MG63 (cell line): Measurements from ENCODE around the gene DGLUCY. TPM values are rescaled to one million over a fixed set of nuclear protein-coding genes. Genes with fewer than 3 reads are reported as not detected.
"Not testable (repeated sequence)": the region's sequence is repeated elsewhere in the genome, so short reads cannot be mapped to it uniquely, and the experiment has no call there.

Experiments used
- DNase-seq: peaks from one replicate; pipeline ENCODE4 v3.0.0-alpha.2; 2020
- H3K27me3 ChIP-seq: fragments of 250-450 bp; sonication (Bioruptor Pico); 2 replicates; pipeline ENCODE4 v1.5.1; 2020; ENCODE audit warnings: mild to moderate bottlenecking, moderate library complexity
- H3K36me3 ChIP-seq: fragments of 250-450 bp; sonication (Bioruptor Pico); 2 replicates; pipeline ENCODE4 v1.5.1; 2020; ENCODE audit warnings: mild to moderate bottlenecking, moderate library complexity
- H3K4me3 ChIP-seq: fragments of 250-450 bp; sonication (Bioruptor Pico); 2 replicates; pipeline ENCODE4 v1.5.1; 2020; ENCODE audit warnings: mild to moderate bottlenecking, moderate library complexity
- H3K9me3 ChIP-seq: fragments of 250-450 bp; sonication (Bioruptor Pico); 2 replicates; pipeline ENCODE4 v1.5.1; 2020; ENCODE audit warnings: mild to moderate bottlenecking, moderate library complexity
- total RNA-seq: library from RNA; depleted of rRNA; stranded (reverse); fragments of >200 nt; shearing (Covaris generic); gene quantifications from 2 replicates; pipeline ENCODE4 v1.2.3, GENCODE V29; 2014; ENCODE audit warnings: low replicate concordance; rRNA removed

DGLUCY gene
- total RNA-seq, 1 experiment from 2014 or later = 18.3 TPM

DNA sequence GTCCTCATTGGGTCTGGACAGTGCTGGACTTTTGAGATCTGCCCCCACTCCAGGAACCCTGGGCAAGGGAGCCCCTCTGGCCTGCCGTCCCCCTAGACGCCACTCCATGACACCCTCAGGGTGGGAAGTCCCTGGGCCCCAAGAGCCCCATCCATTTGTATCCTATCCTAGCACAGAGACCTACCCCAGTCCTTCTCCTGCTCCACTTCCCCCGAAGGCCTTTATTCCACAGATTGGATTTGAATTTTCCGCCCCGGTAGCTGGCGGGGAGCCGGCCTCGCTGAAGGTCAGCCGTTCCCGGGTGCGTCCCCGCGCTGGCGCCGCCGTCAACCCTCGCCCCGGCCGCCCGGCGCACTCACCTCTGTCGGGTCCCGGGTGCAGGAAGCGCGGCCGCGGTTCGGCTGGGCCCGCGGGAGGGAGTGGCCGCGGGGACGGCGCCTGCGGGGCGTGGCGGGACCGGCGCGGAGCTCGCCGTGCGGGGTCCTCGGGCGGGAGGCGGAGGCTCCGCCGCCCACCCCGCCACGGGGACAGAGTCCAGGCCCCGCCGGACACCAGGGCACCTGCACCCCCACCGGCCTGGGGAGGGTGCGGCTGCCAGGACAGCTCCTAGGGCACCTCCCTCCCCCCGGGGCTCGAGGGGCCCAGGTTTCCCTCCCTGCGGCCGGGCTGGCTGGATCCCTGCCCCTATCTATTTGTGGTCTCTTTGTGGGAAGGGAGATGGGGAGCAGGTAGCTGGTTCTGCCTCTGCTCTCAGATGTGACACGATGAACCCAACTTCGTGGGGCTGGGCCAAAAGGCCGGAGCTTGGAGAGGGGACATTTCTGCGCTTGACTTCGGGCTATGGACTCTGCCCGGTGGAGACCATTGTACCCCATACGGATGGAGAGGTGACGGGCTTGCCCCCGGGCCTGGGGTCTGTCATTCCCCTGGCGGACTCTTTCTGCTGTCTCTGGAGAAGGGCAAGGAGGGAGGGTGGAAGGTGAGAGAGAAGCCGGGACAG, 150.6 kb downstream of the DGLUCY start:
- H3K36me3 ChIP-seq = no peaks in the 10 kb centered on the region
- no peaks in the 10 kb centered on the region for H3K9me3 ChIP-seq
- no peaks in the 10 kb centered on the region for H3K27me3 ChIP-seq
- peak; percentile 43 for DNase-seq
- peak overlapping the region; percentile 42 for H3K4me3 ChIP-seq

DNA sequence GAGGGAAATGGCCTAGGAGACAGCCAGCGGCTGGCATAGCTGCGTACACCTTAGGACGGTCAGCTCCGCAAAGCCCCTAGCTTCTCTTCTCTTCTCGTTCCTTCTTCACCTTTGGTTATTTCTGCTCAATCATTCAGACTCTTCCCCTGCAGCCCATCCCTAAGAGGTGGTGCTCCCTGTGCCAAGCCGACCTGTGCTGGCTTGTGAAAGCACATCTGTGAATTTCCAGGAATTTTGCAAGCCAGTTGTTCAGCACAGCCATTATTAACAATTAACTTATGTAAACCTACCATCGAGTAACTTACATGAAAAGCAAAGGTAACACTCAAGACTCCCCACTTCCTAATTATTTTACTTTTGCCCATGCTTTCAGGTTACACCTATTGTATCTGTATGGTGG, 151.5 kb downstream of the DGLUCY start:
- Histone ChIP-seq H3K4me3 (no peak overlapping the region), H3K36me3 (no peaks in the 10 kb centered on the region), H3K9me3 (no peaks in the 10 kb centered on the region), H3K27me3 (no peaks in the 10 kb centered on the region)
- DNase-seq = no peak

DNA sequence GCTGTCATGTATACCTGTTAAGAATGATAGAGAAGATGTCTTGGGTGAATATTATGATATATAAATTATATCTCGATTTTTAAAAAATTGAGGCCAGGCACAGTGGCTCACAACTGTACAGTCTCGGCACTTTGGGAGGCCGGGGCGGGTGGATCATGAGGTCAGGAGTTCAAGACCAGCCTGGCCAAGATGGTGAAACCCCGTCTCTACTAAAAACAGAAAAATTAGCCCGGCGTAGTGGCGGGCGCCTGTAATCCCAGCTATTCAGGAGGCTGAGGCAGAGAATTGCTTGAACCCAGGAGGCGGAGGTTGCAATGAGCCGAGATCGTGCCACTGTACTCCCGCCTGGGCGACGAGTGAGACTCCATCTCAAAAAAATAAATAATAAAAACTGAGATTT, 152.4 kb downstream of the DGLUCY start:
- H3K36me3 ChIP-seq, H3K4me3 ChIP-seq, DNase-seq, H3K27me3 ChIP-seq, H3K9me3 ChIP-seq: not testable (repeated sequence)

DNA sequence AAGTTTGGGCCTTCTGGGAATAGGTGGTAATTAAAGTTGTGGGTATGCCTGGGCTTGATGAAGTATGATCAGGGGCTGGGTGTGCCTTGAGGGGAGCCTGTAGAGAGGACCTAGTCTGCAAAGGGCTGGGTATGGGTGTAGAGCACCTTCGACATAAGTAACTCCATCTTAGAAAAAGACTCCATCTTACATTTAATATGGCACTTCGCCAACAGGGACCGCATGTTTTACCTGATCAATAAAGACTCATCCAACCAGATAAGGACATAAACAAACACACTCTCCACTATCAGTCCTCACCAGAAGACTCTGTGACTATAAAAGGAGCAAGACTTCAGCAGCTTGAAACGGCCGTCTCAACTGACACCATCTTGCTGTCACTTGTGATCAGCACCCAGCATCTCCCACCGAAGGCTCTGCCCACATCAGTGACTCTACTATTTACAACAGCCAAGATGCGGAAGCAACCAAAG, 154.1 kb downstream of the DGLUCY start:
- no peak for DNase-seq
- Histone ChIP-seq H3K36me3 (no peaks in the 10 kb centered on the region), H3K4me3 (no peak overlapping the region), H3K27me3 (no peaks in the 10 kb centered on the region), H3K9me3 (no peaks in the 10 kb centered on the region)

DNA sequence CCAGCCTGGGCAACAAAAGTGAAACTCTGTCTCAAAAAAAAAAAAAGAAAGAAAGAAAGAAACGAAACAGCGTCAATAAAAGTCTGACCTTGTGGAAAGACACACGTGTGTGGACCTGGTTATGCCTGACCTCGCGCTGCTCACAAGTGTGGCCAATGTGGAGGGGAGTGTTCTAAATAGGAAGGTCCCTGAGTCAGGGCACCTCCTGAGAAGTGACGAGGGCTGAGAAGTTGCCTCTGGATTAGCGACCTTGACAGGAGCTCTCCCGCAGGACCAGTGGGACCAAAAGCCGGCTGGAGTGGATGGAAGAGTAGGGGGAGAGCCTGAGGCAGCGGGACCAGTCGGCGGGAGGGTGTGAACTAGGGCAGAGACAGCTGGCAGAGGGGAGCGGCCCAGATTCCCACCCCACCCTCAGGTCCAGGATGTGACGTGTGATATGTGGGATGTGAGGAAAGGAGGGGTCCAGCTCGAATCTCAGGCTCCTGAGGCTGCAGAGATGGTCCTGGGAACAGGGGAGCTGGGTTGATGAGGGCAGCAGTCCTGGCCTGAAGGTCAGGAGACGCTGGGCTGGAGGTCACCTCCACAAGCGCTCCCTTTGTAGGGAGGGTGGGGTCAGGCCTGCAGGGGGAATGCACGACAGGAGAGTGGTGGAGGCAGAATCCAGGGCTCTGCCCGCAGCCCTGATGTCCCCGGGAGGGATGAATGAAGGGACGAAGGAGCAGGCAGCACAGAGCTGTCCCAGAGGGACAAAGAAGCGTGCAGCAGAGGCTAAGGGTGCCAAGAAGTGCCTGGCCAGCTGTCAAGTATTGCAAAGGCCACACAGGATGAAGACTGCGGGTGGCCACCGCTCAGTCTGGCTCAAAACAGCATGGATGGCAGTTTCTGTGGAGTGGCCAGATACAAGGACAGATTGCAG, 155.5 kb downstream of the DGLUCY start:
- Histone ChIP-seq H3K27me3 (no peaks in the 10 kb centered on the region), H3K4me3 (no peak overlapping the region), H3K36me3 (no peaks in the 10 kb centered on the region), H3K9me3 (no peaks in the 10 kb centered on the region)
- no peak for DNase-seq

DNA sequence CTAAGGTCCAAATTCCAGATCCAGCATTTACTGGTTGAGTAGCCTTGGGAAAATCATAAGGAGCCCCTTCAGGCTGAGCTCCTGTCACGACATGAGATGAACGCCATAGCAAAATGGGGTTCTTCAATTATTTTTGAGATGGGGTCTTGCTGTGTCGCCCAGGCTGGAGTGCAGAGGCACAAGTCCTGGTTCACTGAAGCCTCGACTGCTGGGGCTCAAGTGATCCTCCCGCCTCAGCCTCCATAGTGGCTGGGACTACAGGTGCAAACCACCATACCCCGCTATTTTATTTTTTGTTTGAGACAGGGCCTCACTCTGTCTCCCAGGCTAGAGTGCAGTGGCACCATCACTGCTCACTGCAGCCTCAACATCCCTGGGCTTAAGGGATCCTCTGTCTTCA, 156.3 kb downstream of the DGLUCY start:
- no peak overlapping the region for H3K4me3 ChIP-seq
- no peaks in the 10 kb centered on the region for H3K27me3 ChIP-seq
- no peak for DNase-seq
- no peaks in the 10 kb centered on the region for H3K9me3 ChIP-seq
- no peaks in the 10 kb centered on the region for H3K36me3 ChIP-seq

DNA sequence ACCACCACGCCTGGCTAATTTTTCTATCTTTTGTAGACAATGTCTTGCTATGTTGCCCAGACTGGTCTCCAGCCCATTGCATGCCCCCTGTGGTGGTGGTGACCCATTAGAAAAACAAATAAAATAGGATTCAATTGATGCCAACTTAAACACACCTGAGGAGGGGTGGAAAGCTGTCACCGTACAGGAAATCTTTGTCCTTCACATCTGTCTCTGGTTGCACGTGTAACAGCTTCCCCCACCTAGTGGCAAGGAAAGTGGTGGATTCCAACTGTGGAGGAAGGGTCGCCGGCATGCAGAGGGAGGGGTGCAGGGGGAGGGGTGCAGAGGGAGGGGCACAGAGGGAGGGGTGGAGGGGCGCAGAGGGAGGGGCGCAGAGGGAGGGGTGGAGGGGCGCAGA, 156.7 kb downstream of the DGLUCY start:
- no peak for DNase-seq
- H3K4me3 ChIP-seq = no peak overlapping the region
- H3K9me3 ChIP-seq = no peaks in the 10 kb centered on the region

DNA sequence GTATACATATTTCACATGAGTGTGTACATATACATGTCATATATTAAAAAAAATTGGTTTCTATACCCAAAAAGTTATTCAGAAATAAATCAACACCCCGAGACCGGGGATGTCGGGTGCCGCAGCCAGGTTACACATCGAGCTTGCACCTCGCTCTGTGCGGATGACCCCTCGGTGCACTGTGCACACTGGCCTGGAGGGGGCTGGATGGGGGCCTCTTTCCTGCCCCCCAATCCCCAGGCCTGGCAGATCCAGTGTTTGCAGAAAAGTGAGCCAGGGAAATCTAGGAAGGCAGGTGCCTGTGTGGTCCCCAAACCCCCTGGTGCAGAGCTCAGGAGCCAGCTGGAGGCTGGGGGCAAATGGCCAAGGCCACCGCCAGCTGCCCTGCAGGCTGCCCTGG, 157.8 kb downstream of the DGLUCY start:
- Histone ChIP-seq H3K27me3 (no peaks in the 10 kb centered on the region), H3K9me3 (no peaks in the 10 kb centered on the region), H3K36me3 (no peaks in the 10 kb centered on the region), H3K4me3 (no peak overlapping the region)
- DNase-seq = no peak

More for the DNA sequence above, 156.7 kb downstream of the DGLUCY start:
- H3K27me3 ChIP-seq = no peaks in the 10 kb centered on the region
- no peaks in the 10 kb centered on the region for H3K36me3 ChIP-seq

DNA sequence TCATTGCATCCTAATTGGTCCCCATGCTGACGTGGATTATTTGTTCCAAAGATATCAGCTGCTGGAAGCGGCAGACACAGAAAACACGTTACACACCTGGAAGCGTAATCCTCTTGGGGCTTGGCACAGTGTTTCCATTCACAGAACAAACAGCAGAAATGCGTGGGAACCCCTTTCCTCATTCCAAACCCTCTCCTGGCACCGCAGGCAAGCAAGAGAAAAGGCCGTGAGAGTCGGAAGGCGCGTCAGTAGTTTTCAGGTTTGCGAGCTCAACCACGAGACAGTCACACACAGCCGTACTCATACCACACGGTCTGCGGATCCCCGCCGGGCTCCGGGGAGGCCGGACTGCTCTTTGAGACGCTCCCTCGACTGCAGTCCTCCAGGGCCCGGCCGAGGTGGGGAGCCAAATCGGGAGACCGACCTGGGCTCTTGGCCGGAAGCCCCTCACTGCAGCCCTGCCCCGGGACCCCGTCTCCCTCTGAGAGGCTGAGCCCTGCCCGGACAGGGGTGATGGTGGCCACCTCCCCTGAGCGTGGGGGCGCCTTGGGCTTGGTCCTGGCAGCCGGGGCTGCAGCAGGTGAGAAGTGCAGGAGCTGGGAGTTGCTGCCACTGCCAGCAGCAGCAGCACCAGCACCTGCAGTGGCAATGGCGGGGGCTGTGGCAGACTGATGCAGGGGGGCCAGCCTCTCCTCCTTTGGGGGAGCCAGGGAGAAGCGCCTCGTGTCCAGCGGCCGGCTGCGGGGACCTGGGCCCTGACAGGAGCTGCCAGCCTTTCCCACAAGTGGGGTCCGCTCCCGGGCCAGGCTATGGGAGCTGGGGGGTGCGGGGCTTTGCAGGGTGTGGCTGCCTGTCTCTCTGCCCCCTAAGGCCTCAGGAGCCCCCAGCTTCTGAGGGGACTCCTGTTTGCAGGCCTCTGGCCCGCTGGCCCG, 158.7 kb downstream of the DGLUCY start:
- no peaks in the 10 kb centered on the region for H3K27me3 ChIP-seq
- H3K9me3 ChIP-seq = no peaks in the 10 kb centered on the region
- no peak for DNase-seq
- no peak overlapping the region for H3K4me3 ChIP-seq
- no peaks in the 10 kb centered on the region for H3K36me3 ChIP-seq

DNA sequence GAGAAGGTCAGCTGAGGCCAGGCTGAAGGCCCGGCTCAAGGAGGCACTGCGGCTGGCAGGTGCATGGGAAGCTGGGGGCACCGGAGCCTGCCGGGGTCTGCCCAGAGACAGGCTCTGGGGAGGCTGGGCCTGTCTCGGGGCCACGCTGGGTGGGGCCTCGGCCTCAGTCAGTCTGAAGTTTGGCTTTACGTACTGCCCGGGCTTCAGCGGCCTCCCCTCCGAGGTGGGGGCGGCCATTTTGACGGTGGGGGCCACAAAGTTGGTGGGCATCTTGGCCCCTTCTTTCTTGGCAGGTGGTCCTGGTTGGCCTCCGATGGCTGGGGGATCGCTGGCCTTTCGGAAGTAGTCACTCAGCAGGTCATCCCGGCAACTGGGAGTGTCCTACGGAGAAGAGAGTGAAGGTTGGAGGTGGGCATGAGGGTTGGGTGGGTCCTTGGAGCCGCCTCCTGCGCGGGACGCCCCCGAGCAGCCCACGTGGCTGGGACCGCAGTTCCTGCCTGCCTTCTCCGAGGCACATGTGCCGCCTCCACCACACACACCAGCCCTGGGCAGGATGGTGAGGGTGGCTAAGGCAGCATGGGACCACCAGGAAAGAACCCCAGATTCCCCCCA, 159.5 kb downstream of the DGLUCY start:
- H3K27me3 ChIP-seq = no peaks in the 10 kb centered on the region
- no peaks in the 10 kb centered on the region for H3K36me3 ChIP-seq
- H3K4me3 ChIP-seq = no peak overlapping the region
- no peaks in the 10 kb centered on the region for H3K9me3 ChIP-seq
- DNase-seq = no peak

DNA sequence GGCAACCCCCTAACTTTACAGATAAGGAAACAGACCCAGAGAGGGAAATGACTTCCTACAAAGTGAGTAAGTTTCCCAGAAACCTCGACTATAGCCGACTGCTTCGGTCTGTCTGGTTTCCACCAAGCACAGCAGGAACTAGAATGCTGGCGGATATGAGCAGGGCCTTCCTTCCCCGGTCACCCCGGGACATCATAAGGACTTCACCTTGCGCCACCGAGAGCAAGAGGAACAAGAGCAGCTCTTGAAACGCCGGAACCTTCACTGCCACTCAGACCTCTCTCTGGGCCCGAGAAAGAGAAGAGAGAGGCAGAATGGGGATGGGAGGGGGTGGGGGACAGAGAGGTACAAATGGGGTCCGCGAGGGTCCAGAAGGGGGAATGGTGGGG, 160.0 kb downstream of the DGLUCY start:
- DNase-seq = no peak
- no peaks in the 10 kb centered on the region for H3K9me3 ChIP-seq
- no peak overlapping the region for H3K4me3 ChIP-seq
- no peaks in the 10 kb centered on the region for H3K27me3 ChIP-seq
- H3K36me3 ChIP-seq = no peaks in the 10 kb centered on the region

DNA sequence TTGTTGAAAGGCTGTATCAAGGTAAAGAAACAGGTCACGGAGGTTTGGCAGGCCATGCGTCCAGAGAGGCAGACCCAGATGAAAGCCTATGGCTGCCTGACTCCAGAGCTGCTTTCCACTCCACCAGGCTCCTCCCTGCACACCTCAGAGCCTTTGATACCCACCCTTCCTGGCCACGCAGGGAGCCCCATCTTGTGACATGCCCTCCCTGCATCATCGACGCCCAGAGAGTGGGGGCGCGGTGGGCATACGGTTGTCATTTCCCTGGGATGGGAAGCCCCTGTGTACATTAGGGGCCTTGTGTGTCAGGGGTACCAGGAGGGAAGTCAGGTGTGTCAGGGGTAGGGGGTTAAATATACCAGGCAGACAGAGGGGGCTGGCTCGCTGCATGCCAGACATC, 160.9 kb downstream of the DGLUCY start:
- no peaks in the 10 kb centered on the region for H3K27me3 ChIP-seq
- no peak overlapping the region for H3K4me3 ChIP-seq
- H3K9me3 ChIP-seq = no peaks in the 10 kb centered on the region
- DNase-seq = no peak
- no peaks in the 10 kb centered on the region for H3K36me3 ChIP-seq

Other genes with a start within 250 kb of the DGLUCY start
- gene RPS6KA5, start 53.4 kb upstream of the DGLUCY start, total RNA-seq = 1.5 and 2.9 TPM in 2 replicates
- gene GPR68, start 130.6 kb downstream of the DGLUCY start, total RNA-seq = 2.0 and 3.9 TPM in 2 replicates